Heart right ventricle (tissue), 16 donors: Measurements from ENCODE around the gene RCAN2. TPM values are rescaled to one million over a fixed set of nuclear protein-coding genes. Genes with fewer than 3 reads are reported as not detected.

Experiments used
- ATAC-seq, 8 donors: fragments of 200-7000 bp; cut with Tn5 transposase; one replicate each; pipeline ENCODE4 v1.9.1; 2020; ENCODE audit warnings: mild to moderate bottlenecking in 8 of 8, moderate library complexity in 8 of 8, moderate number of reproducible peaks in 1 of 8
- DNase-seq, 2 donors: peaks; one replicate each; pipeline ENCODE4 v3.0.0-alpha.2; 2020
- H3K27ac ChIP-seq, 10 donors: fragments of 200-600 bp; sonication (generic) in 2 of 10; one replicate each; pipeline versions ENCODE4 v1.5.0 to v1.8.0; 2020 to 2022; ENCODE audit warnings: mild to moderate bottlenecking in 3 of 10
- H3K27me3 ChIP-seq, 7 donors: fragments of 200-600 bp; one replicate each; pipeline ENCODE4 v1.8.0; 2021 to 2022; ENCODE audit warnings: mild to moderate bottlenecking in 2 of 7
- H3K36me3 ChIP-seq, 9 donors: fragments of 200-600 bp; sonication (generic) in 1 of 9; one replicate each; pipeline versions ENCODE4 v1.5.0 to v1.8.0; 2020 to 2022; ENCODE audit warnings: mild to moderate bottlenecking in 2 of 9
- H3K4me1 ChIP-seq, 9 donors: fragments of 200-600 bp; sonication (generic) in 1 of 9; one replicate each; pipeline versions ENCODE4 v1.5.0 to v1.8.0; 2020 to 2022; ENCODE audit warnings: mild to moderate bottlenecking in 4 of 9
- H3K4me3 ChIP-seq, 10 donors: fragments of 200-600 bp; sonication (generic) in 2 of 10; one replicate each; pipeline versions ENCODE4 v1.5.0 to v1.8.0; 2020 to 2022; ENCODE audit warnings: mild to moderate bottlenecking in 7 of 10, moderate library complexity in 2 of 10
- H3K9me3 ChIP-seq, 11 donors: fragments of 200-600 bp in 10 of 11; sonication (generic) in 2 of 11; one replicate each; pipeline versions ENCODE4 v1.5.0 to v1.8.0; 2013 to 2022; ENCODE audit warnings: mild to moderate bottlenecking in 2 of 11, control low read depth in 1 of 11, moderate library complexity in 1 of 11
- CTCF ChIP-seq, 9 donors: fragments of 200-600 bp; sonication (generic) in 2 of 9; IDR thresholded peaks; one replicate each; pipeline versions ENCODE4 v1.5.0 to v1.8.0; 2021 to 2022; ENCODE audit warnings: antibody characterized with exemption in 9 of 9, mild to moderate bottlenecking in 5 of 9, moderate library complexity in 1 of 9
- WGBS, 2 donors: extraction: QIAGEN DNeasy Blood & Tissue Kit; methylation state at CpG; one replicate each; pipeline ENCODE4 v1.1.7; 2013; ENCODE audit warnings: inconsistent platforms in 1 of 2; 5-methylcytosine and 5-hydroxymethylcytosine counted together
- intact Hi-C, 10 donors: fragments of 100-400 bp; cut with DNase I; formaldehyde crosslinking; loops; one replicate each; pipeline versions ENCODE4 v1.11.1 to v1.14.2; 2022
- polyA plus RNA-seq, 2 donors: library from polyadenylated mRNA; stranded (reverse); fragments of 200-250 nt; gene quantifications; one replicate each; pipeline ENCODE4 v1.2.3, GENCODE V29; 2013
- total RNA-seq, 10 donors: library from RNA; stranded (reverse); fragmentation: NEBNext Ultra II Directional in 3 of 10; extraction: Animal tissue kit (Norgen Biotek cat#: 25700) in 3 of 10; gene quantifications; one replicate each; pipeline versions ENCODE4 v1.2.1 to v1.2.4, GENCODE V29; 2021 to 2023
- donor health status: Arrhythmogenic right ventricular cardiomyopathy.
- donor health status: ischemic (EF 13 %, LVEDD 7.1; RV severe dilation, severe dysfunction).
- donor health status: healthy with polysubstance abuse.
- donor health status: DM: no; HTN: yes; CAD: no.
- donor health status: DM: no; HTN: no; CAD: no.
- donor health status: ischemic (EF 25% LVEDD 6.9; RV normal size, moderate dysfunction).
- donor health status: ischemic (EF 25% LVEDD 5.7; RV mildly dilated, moderate dysfunction).
- donor health status: healthy.
- donor health status: DM: yes; HTN: yes; CAD: no.
- donor health status: Ischemic cardiomyopathy.
- donor health status: ischemic (EF 35%, LVEDD 5.7; RV mildly dilated, moderate dysfunction).
- donor health status: nonischemic (EF 11% LVEDD 7.7; RV severe dilation, severe dysfunction).
- donor health status: DM: yes; HTN: yes; CAD: no.
- donor health status: PGD.
- donor health status: ischemic (EF 29% LVEDD 5.4; RV normal size, mild dysfunction).
- donor health status: nonischemic (EF 23%, LVEDD 6.1; RV moderate dilation, normal function).

The RCAN2 gene
- total and polyA plus RNA-seq, 12 donors: 51.0 to 352 (median 298) TPM

GRCh38 chr6:46276576-46277142 lies 214.6 kb downstream of the RCAN2 start:
- no peaks in the 10 kb centered on the region for H3K36me3 ChIP-seq
- peaks cover 0 to 56% (median 18%) of the 10 kb centered on the region in 9 donors for H3K4me1 ChIP-seq
- DNase-seq: no peak
- no peak for TF ChIP-seq CTCF (IDR thresholded peaks at IDR 0.05)
- intact Hi-C loops: no loop called here
- no peak overlapping the region for H3K27ac ChIP-seq
- no peaks in the 10 kb centered on the region for H3K9me3 ChIP-seq
- H3K4me3 ChIP-seq: no peak overlapping the region
- peak in 4 of 8 donors; percentile 19 to 45 (median 38) for ATAC-seq
- 52 to 62% methylated on average over 2 of the region's 2 CpGs for WGBS, 2 donors
- H3K27me3 ChIP-seq: no peaks in the 10 kb centered on the region

- WGBS, 2 donors: 94 to 96% methylated on average over 2 of the region's 2 CpGs
- intact Hi-C loops: no loop called here
- ATAC-seq (no peak), DNase-seq (no peak)
- Histone ChIP-seq H3K9me3 (no peaks in the 10 kb centered on the region), H3K4me3 (no peak overlapping the region), H3K27me3 (no peaks in the 10 kb centered on the region), H3K4me1 (peaks cover 0 to 72% (median 26%) of the 10 kb centered on the region in 9 donors), H3K36me3 (no peaks in the 10 kb centered on the region), H3K27ac (no peak overlapping the region)
- no peak for TF ChIP-seq CTCF (IDR thresholded peaks at IDR 0.05)
Observed at GRCh38 chr6:46274502-46274901, 216.7 kb downstream of the RCAN2 start.

GRCh38 chr6:46273911-46274310 lies 217.3 kb downstream of the RCAN2 start:
- Histone ChIP-seq H3K36me3 (no peaks in the 10 kb centered on the region), H3K4me1 (peaks cover 0 to 72% (median 23%) of the 10 kb centered on the region in 9 donors), H3K27ac (no peak overlapping the region), H3K9me3 (no peaks in the 10 kb centered on the region), H3K4me3 (no peak overlapping the region), H3K27me3 (no peaks in the 10 kb centered on the region)
- no peak for ATAC-seq
- intact Hi-C loops: no loop called here
- DNase-seq: no peak
- TF ChIP-seq CTCF (IDR thresholded peaks at IDR 0.05): no peak
- WGBS, 2 donors: 44 to 57% methylated on average over 2 of the region's 2 CpGs

GRCh38 chr6:46271728-46272127 lies 219.5 kb downstream of the RCAN2 start:
- H3K27me3 ChIP-seq: no peaks in the 10 kb centered on the region
- DNase-seq (no peak), ATAC-seq (no peak)
- H3K27ac ChIP-seq: no peak overlapping the region
- no peaks in the 10 kb centered on the region for H3K9me3 ChIP-seq
- no peak overlapping the region for H3K4me3 ChIP-seq
- intact Hi-C loops: no loop called here
- peaks cover 0 to 67% (median 21%) of the 10 kb centered on the region in 9 donors for H3K4me1 ChIP-seq
- no peak for TF ChIP-seq CTCF (IDR thresholded peaks at IDR 0.05)
- no peaks in the 10 kb centered on the region for H3K36me3 ChIP-seq
- WGBS, 2 donors: 77 to 79% methylated on average over 3 of the region's 3 CpGs
